HEK293T (cell line): ENCODE measurements around the gene IL22RA1.

Source experiments
- CTCF ChIA-PET: fragments of 350-600 bp; formaldehyde crosslinking; extraction: SDS; loops from one replicate; lab custom pipeline; 2021; ENCODE audit warnings: antibody characterized with exemption, inconsistent platforms; lab: Yijun Ruan, JAX
- POLR2A ChIA-PET: fragments of 350-600 bp; formaldehyde crosslinking; extraction: SDS; loops from one replicate; lab custom pipeline; 2020; ENCODE audit warnings: antibody characterized with exemption, inconsistent platforms; lab: Yijun Ruan, JAX
- DNase-seq: peaks from one replicate; pipeline ENCODE4 v3.0.0; 2012; ENCODE audit warnings: mixed read lengths; ENCODE audit errors: extremely low spot score
- ARNT ChIP-seq: fragments of 450-650 bp; IDR thresholded peaks from 2 replicates; pipeline ENCODE4 v1.6.1; 2017; ENCODE audit warnings: mild to moderate bottlenecking
- BHLHE40 ChIP-seq: fragments of 450-650 bp; IDR thresholded peaks from 2 replicates; pipeline ENCODE4 v1.6.1; 2016; ENCODE audit warnings: mild to moderate bottlenecking, moderate library complexity, borderline replicate concordance
- CTBP1 ChIP-seq: fragments of 450-650 bp; IDR thresholded peaks from 2 replicates; pipeline ENCODE4 v1.6.1; 2016; ENCODE audit warnings: borderline replicate concordance
- ELF4 ChIP-seq: fragments of 450-650 bp; IDR thresholded peaks from 2 replicates; pipeline ENCODE4 v1.6.1; 2017; ENCODE audit warnings: antibody characterized with exemption
- FOXA1 ChIP-seq: fragments of 450-650 bp; IDR thresholded peaks from 2 replicates; pipeline ENCODE4 v1.6.1; 2016; ENCODE audit warnings: mild to moderate bottlenecking
- FOXK2 ChIP-seq: fragments of 450-650 bp; IDR thresholded peaks from 2 replicates; pipeline ENCODE4 v1.6.1; 2016; ENCODE audit warnings: mild to moderate bottlenecking
- FOXM1 ChIP-seq: fragments of 450-650 bp; IDR thresholded peaks from 2 replicates; pipeline ENCODE4 v1.6.1; 2017; ENCODE audit warnings: mild to moderate bottlenecking, borderline replicate concordance
- HDGF ChIP-seq: fragments of 450-650 bp; IDR thresholded peaks from 2 replicates; pipeline ENCODE4 v1.6.1; 2017; ENCODE audit warnings: antibody characterized with exemption, borderline replicate concordance
- L3MBTL2 ChIP-seq: fragments of 450-650 bp; conservative IDR thresholded peaks from 2 replicates; pipeline ENCODE4 v1.6.1; 2016; ENCODE audit warnings: mild to moderate bottlenecking
- LEF1 ChIP-seq: fragments of 450-650 bp; IDR thresholded peaks from 2 replicates; pipeline ENCODE4 v1.6.1; 2017; ENCODE audit warnings: mild to moderate bottlenecking, borderline replicate concordance
- NFRKB ChIP-seq: fragments of 450-650 bp; IDR thresholded peaks from 2 replicates; pipeline ENCODE4 v1.6.1; 2016; ENCODE audit warnings: mild to moderate bottlenecking, moderate library complexity
- SP1 ChIP-seq: fragments of 450-650 bp; IDR thresholded peaks from 2 replicates; pipeline ENCODE4 v1.6.1; 2017
- SUZ12 ChIP-seq: fragments of 450-650 bp; IDR thresholded peaks from 2 replicates; pipeline ENCODE4 v1.6.1; 2016; ENCODE audit warnings: mild to moderate bottlenecking
- TARDBP ChIP-seq: fragments of 450-650 bp; IDR thresholded peaks from 2 replicates; pipeline ENCODE4 v1.6.1; 2016
- ZNF384 ChIP-seq: fragments of 450-650 bp; IDR thresholded peaks from 2 replicates; pipeline ENCODE4 v1.6.1; 2016
- TF ChIP-seq, protein P1 (sequence below): fragments of 450-650 bp; IDR thresholded peaks from 2 replicates; pipeline ENCODE4 v1.6.1; 2016

IL22RA1 gene

DNA sequence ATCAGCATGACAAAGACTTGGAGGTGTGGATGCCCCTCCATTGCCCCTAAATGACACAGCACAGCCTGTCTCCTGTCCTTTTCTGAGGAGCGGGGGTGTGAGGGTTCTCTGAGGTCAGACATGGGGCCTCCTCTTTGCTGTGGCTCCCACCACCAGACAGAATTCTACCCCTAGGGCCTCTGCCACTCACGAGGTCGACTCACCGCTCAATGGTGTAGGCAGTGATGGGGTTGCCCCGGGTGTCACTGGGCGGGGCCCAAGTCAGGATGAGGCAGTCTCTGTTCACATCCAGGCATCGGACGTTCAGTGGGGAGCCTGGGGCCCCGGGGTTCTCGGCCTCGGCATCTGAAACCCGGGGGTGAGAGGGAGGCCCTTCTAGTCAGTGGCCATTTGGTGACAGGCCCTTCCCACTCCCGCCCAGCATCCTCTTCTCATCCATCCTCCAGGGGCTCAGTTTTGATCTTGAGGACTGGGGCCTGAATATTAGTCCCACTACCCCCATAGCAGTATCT lies 50.9 kb downstream of the IL22RA1 start:
- no peak for DNase-seq
- ChIA-PET POLR2A (no interaction called here), CTCF (no interaction called here)
- TF ChIP-seq FOXM1 (no peak), HDGF (no peak), ELF4 (no peak), CTBP1 (no peak), L3MBTL2 (no peak), SUZ12 (no peak), BHLHE40 (no peak), ARNT (no peak), FOXA1 (no peak), LEF1 (no peak), TARDBP (no peak), FOXK2 (no peak), SP1 (no peak), ZNF384 (no peak), NFRKB (no peak)
- TF ChIP-seq, protein P1, sequence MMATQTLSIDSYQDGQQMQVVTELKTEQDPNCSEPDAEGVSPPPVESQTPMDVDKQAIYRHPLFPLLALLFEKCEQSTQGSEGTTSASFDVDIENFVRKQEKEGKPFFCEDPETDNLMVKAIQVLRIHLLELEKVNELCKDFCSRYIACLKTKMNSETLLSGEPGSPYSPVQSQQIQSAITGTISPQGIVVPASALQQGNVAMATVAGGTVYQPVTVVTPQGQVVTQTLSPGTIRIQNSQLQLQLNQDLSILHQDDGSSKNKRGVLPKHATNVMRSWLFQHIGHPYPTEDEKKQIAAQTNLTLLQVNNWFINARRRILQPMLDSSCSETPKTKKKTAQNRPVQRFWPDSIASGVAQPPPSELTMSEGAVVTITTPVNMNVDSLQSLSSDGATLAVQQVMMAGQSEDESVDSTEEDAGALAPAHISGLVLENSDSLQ, result no peak

DNA sequence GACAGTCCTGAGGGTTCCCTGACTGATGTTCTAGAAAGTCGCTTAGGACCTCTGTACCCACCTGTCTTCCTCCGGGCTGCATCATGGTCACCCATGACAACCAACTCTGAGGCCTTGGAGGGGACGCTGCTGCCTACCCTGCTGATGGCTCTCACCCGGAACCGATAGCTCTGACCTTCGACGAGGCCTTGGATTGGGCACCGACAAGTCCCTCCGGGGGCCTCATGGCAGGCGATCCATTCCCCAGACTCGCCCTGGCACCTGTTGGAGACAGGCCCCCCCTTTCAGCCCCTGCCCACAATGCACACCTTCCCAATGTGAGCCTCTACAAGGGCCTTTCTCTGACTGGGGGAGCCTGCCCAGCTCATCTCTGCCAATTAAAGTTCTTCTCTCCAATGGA lies 52.2 kb downstream of the IL22RA1 start:
- ChIA-PET POLR2A (no interaction called here), CTCF (interaction anchor here (1.1 kb wide), 1 partner anchor 12 kb away, joined by 3 read pairs; no protein-coding TSS in a partner anchor)
- TF ChIP-seq SP1, result no peak
- no peak for TF ChIP-seq HDGF
- no peak for TF ChIP-seq SUZ12
- TF ChIP-seq ZNF384, result no peak
- no peak for TF ChIP-seq LEF1
- no peak for TF ChIP-seq CTBP1
- no peak for TF ChIP-seq TARDBP
- no peak for TF ChIP-seq FOXM1
- no peak for DNase-seq

GRCh38 chr1:24089743-24090555 lies 53.0 kb downstream of the IL22RA1 start:
- ChIA-PET CTCF (interaction anchor here (1.1 kb wide), 1 partner anchor 13 kb away, joined by 3 read pairs; no protein-coding TSS in a partner anchor), POLR2A (no interaction called here)
- TF ChIP-seq ZNF384, result no peak
- no peak for TF ChIP-seq ARNT
- TF ChIP-seq SP1, result no peak
- no peak for TF ChIP-seq BHLHE40
- no peak for TF ChIP-seq SUZ12
- TF ChIP-seq ELF4, result no peak
- no peak for TF ChIP-seq L3MBTL2
- TF ChIP-seq FOXA1, result no peak
- TF ChIP-seq, protein P1, result no peak
- no peak for TF ChIP-seq LEF1
- no peak for TF ChIP-seq TARDBP
- no peak for TF ChIP-seq NFRKB
- TF ChIP-seq FOXK2, result no peak
- TF ChIP-seq FOXM1, result no peak
- no peak for TF ChIP-seq HDGF
- no peak for TF ChIP-seq CTBP1
- no peak for DNase-seq

- ChIA-PET CTCF (no interaction called here), POLR2A (no interaction called here)
Observed at GRCh38 chr1:24089027-24089742, 53.8 kb downstream of the IL22RA1 start.

DNA sequence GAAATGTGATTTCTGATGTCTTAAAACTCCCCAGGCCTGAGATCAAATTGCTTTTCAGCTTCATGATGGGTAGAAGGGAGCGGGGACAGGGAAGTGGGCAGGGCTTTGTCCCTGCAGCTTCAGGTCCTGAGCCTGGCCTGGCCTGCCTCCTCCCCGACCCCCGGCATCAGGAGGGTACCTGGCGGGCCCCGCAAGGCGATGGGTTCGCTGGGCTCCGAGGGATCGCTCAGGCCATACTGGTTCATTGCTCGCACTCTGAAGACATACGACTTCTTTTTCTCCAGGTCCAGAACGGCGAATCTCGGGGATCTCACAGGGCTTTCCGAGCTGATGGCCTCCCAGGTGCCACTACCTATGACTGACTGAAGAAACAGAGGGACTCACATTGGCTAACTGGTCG lies 56.5 kb downstream of the IL22RA1 start:
- DNase-seq, result no peak
- TF ChIP-seq LEF1 (no peak), HDGF (no peak), FOXA1 (no peak), CTBP1 (no peak), ELF4 (no peak), FOXM1 (no peak), SUZ12 (no peak), SP1 (no peak), NFRKB (no peak)
- TF ChIP-seq, protein P1, result no peak
- POLR2A ChIA-PET, result no interaction called here
- CTCF ChIA-PET, result no interaction called here

More at GRCh38 chr1:24089027-24089742, 53.8 kb downstream of the IL22RA1 start:
- TF ChIP-seq SUZ12 (no peak), HDGF (no peak), ELF4 (no peak), CTBP1 (no peak), TARDBP (no peak), ZNF384 (no peak), L3MBTL2 (no peak), LEF1 (no peak)
- TF ChIP-seq, protein P1, result no peak
- no peak for DNase-seq
